HEK293 (cell line): ENCODE data around the gene FGFRL1.
"Not testable (repeated sequence)": the region's sequence is repeated elsewhere in the genome, so short reads cannot be mapped to it uniquely, and the experiment has no call there.

ENCODE experiments used
- SETDB1 ChIP-seq: IDR thresholded peaks from one replicate; pipeline ENCODE4 v1.6.1; 2017; ENCODE audit warnings: mild to moderate bottlenecking, low read length, moderate library complexity, mixed read lengths; ENCODE audit not compliant: insufficient read length
- TCF7L2 ChIP-seq: IDR thresholded peaks from 2 replicates; pipeline ENCODE4 v1.6.1; 2011; ENCODE audit warnings: low read depth, mild to moderate bottlenecking, inconsistent platforms, low read length, moderate library complexity, borderline replicate concordance
- ZNF121 ChIP-seq: fragments of 450-650 bp; formaldehyde crosslinking; IDR thresholded peaks from 2 replicates; pipeline ENCODE4 v1.5.1; 2016; ENCODE audit warnings: missing biosample characterization, missing genetic modification characterization
- ZNF146 ChIP-seq: fragments of 450-650 bp; formaldehyde crosslinking; IDR thresholded peaks from 2 replicates; pipeline ENCODE4 v1.5.1; 2016; ENCODE audit warnings: missing biosample characterization, missing genetic modification characterization
- ZNF157 ChIP-seq: fragments of 450-650 bp; formaldehyde crosslinking; IDR thresholded peaks from 2 replicates; pipeline ENCODE4 v1.5.1; 2016; ENCODE audit warnings: missing biosample characterization, missing genetic modification characterization
- ZNF394 ChIP-seq: fragments of 450-650 bp; formaldehyde crosslinking; IDR thresholded peaks from 2 replicates; pipeline ENCODE4 v1.5.1; 2016; ENCODE audit warnings: missing biosample characterization, missing genetic modification characterization, mild to moderate bottlenecking, moderate library complexity, borderline replicate concordance
- ZNF529 ChIP-seq: fragments of 450-650 bp; formaldehyde crosslinking; IDR thresholded peaks from 2 replicates; pipeline ENCODE4 v1.5.1; 2017; ENCODE audit warnings: missing genetic modification characterization, missing biosample characterization; ENCODE audit not compliant: insufficient replicate concordance
- ZNF776 ChIP-seq: fragments of 450-650 bp; formaldehyde crosslinking; IDR thresholded peaks from 2 replicates; pipeline ENCODE4 v1.5.0; 2017; ENCODE audit warnings: missing biosample characterization, missing genetic modification characterization, borderline replicate concordance
- ZNF843 ChIP-seq: fragments of 450-650 bp; formaldehyde crosslinking; IDR thresholded peaks from 2 replicates; pipeline ENCODE4 v1.5.1; 2016; ENCODE audit warnings: missing biosample characterization, missing genetic modification characterization
- ZSCAN30 ChIP-seq: fragments of 450-650 bp; IDR thresholded peaks from 2 replicates; pipeline ENCODE4 v1.5.1; 2018; ENCODE audit warnings: missing biosample characterization, mild to moderate bottlenecking, missing genetic modification characterization, moderate library complexity
- TF ChIP-seq, protein P1 (sequence below): fragments of 450-650 bp; formaldehyde crosslinking; IDR thresholded peaks from 2 replicates; pipeline ENCODE4 v1.5.1; 2016; ENCODE audit warnings: missing biosample characterization, missing genetic modification characterization
- TF ChIP-seq, protein P2 (sequence below): fragments of 450-650 bp; formaldehyde crosslinking; optimal IDR thresholded peaks from 2 replicates; pipeline ENCODE3; 2016; ENCODE audit warnings: missing biosample characterization, mild to moderate bottlenecking, missing genetic modification characterization
- TF ChIP-seq, protein P3 (sequence below): fragments of 450-650 bp; formaldehyde crosslinking; IDR thresholded peaks from 2 replicates; pipeline ENCODE4 v1.5.1; 2016; ENCODE audit warnings: missing biosample characterization, missing genetic modification characterization
- TF ChIP-seq, protein P4 (sequence below): fragments of 450-650 bp; formaldehyde crosslinking; IDR thresholded peaks from 2 replicates; pipeline ENCODE4 v1.5.1; 2016; ENCODE audit warnings: missing biosample characterization, missing genetic modification characterization

DNA sequence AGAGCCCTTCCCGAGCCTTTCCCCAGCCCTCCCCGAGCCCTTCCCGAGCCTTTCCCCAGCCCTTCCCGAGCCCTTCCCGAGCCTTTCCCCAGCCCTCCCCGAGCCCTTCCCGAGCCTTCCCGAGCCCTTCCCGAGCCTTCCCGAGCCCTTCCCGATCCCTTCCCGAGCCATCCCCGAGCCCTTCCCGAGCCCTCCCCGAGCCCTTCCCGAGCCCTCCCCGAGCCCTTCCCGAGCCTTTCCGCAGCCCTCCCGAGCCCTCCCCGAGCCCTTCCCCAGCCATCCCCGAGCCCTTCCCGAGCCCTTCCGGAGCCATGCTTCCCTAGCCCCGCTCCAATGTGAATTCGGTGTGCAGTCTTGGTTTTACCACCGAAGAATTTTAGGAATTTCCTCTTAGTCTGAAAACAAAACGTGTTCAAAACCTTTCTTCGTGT lies 35.2 kb downstream of the FGFRL1 start:
- TF ChIP-seq TCF7L2; ZSCAN30 (tag by site-specific recombination); ZNF776 (tag by site-specific recombination); SETDB1; ZNF394 (tag by site-specific recombination); ZNF843 (tag by site-specific recombination); ZNF121 (tag by site-specific recombination); ZNF157 (tag by site-specific recombination); ZNF146 (tag by site-specific recombination); ZNF529 (tag by site-specific recombination): not testable (repeated sequence)
- TF ChIP-seq, protein P1, sequence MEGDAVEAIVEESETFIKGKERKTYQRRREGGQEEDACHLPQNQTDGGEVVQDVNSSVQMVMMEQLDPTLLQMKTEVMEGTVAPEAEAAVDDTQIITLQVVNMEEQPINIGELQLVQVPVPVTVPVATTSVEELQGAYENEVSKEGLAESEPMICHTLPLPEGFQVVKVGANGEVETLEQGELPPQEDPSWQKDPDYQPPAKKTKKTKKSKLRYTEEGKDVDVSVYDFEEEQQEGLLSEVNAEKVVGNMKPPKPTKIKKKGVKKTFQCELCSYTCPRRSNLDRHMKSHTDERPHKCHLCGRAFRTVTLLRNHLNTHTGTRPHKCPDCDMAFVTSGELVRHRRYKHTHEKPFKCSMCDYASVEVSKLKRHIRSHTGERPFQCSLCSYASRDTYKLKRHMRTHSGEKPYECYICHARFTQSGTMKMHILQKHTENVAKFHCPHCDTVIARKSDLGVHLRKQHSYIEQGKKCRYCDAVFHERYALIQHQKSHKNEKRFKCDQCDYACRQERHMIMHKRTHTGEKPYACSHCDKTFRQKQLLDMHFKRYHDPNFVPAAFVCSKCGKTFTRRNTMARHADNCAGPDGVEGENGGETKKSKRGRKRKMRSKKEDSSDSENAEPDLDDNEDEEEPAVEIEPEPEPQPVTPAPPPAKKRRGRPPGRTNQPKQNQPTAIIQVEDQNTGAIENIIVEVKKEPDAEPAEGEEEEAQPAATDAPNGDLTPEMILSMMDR, result not testable (repeated sequence)
- TF ChIP-seq, protein P2, sequence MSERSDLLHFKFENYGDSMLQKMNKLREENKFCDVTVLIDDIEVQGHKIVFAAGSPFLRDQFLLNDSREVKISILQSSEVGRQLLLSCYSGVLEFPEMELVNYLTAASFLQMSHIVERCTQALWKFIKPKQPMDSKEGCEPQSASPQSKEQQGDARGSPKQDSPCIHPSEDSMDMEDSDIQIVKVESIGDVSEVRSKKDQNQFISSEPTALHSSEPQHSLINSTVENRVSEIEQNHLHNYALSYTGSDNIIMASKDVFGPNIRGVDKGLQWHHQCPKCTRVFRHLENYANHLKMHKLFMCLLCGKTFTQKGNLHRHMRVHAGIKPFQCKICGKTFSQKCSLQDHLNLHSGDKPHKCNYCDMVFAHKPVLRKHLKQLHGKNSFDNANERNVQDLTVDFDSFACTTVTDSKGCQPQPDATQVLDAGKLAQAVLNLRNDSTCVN, result not testable (repeated sequence)
- TF ChIP-seq, protein P3, sequence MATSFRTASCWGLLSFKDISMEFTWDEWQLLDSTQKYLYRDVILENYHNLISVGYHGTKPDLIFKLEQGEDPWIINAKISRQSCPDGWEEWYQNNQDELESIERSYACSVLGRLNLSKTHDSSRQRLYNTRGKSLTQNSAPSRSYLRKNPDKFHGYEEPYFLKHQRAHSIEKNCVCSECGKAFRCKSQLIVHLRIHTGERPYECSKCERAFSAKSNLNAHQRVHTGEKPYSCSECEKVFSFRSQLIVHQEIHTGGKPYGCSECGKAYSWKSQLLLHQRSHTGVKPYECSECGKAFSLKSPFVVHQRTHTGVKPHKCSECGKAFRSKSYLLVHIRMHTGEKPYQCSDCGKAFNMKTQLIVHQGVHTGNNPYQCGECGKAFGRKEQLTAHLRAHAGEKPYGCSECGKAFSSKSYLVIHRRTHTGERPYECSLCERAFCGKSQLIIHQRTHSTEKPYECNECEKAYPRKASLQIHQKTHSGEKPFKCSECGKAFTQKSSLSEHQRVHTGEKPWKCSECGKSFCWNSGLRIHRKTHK (tag by site-specific recombination), result not testable (repeated sequence)
- TF ChIP-seq, protein P4, sequence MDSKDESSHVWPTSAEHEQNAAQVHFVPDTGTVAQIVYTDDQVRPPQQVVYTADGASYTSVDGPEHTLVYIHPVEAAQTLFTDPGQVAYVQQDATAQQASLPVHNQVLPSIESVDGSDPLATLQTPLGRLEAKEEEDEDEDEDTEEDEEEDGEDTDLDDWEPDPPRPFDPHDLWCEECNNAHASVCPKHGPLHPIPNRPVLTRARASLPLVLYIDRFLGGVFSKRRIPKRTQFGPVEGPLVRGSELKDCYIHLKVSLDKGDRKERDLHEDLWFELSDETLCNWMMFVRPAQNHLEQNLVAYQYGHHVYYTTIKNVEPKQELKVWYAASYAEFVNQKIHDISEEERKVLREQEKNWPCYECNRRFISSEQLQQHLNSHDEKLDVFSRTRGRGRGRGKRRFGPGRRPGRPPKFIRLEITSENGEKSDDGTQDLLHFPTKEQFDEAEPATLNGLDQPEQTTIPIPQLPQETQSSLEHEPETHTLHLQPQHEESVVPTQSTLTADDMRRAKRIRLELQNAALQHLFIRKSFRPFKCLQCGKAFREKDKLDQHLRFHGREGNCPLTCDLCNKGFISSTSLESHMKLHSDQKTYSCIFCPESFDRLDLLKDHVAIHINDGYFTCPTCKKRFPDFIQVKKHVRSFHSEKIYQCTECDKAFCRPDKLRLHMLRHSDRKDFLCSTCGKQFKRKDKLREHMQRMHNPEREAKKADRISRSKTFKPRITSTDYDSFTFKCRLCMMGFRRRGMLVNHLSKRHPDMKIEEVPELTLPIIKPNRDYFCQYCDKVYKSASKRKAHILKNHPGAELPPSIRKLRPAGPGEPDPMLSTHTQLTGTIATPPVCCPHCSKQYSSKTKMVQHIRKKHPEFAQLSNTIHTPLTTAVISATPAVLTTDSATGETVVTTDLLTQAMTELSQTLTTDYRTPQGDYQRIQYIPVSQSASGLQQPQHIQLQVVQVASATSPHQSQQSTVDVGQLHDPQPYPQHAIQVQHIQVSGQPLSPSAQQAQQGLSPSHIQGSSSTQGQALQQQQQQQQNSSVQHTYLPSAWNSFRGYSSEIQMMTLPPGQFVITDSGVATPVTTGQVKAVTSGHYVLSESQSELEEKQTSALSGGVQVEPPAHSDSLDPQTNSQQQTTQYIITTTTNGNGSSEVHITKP (tag by site-specific recombination), result not testable (repeated sequence)
